HepG2 (cell line): ENCODE data around the gene EMID1. TPM values are rescaled to one million over a fixed set of nuclear protein-coding genes. Genes with fewer than 3 reads are reported as not detected.

Experiments used
- ATM ChIP-seq: fragments of 450-650 bp; IDR thresholded peaks from 2 replicates; pipeline ENCODE4 v1.7.1; 2017; ENCODE audit warnings: mild to moderate bottlenecking, borderline replicate concordance
- BORCS8-MEF2B ChIP-seq: sonication (generic); formaldehyde crosslinking; IDR thresholded peaks from 2 replicates; pipeline ENCODE4 v1.8.0; 2022; ENCODE audit warnings: mild to moderate bottlenecking, missing genetic modification reagents
- DBP ChIP-seq: sonication (generic); formaldehyde crosslinking; IDR thresholded peaks from 2 replicates; pipeline ENCODE4 v1.4.0; 2020; ENCODE audit warnings: missing genetic modification reagents; ENCODE audit errors: not compliant biosample characterization
- E2F2 ChIP-seq: sonication (generic); formaldehyde crosslinking; IDR thresholded peaks from 2 replicates; pipeline ENCODE4 v1.4.0; 2020; ENCODE audit warnings: missing genetic modification reagents, borderline replicate concordance
- FOXK1 ChIP-seq: sonication (generic); formaldehyde crosslinking; IDR thresholded peaks from 2 replicates; pipeline ENCODE4 v1.4.0; 2020; ENCODE audit warnings: low read depth, missing genetic modification reagents, borderline replicate concordance
- GFI1 ChIP-seq: sonication (generic); formaldehyde crosslinking; IDR thresholded peaks from 2 replicates; pipeline ENCODE4 v1.5.0; 2020; ENCODE audit warnings: missing genetic modification reagents, mild to moderate bottlenecking, borderline replicate concordance
- HES4 ChIP-seq: sonication (generic); formaldehyde crosslinking; IDR thresholded peaks from 2 replicates; pipeline ENCODE4 v1.9.0; 2021; ENCODE audit warnings: mild to moderate bottlenecking, missing genetic modification reagents, borderline replicate concordance
- NR1H2 ChIP-seq: sonication (generic); formaldehyde crosslinking; IDR thresholded peaks from 2 replicates; pipeline ENCODE4 v1.8.1; 2022; ENCODE audit warnings: low read depth, missing genetic modification reagents, borderline replicate concordance
- POLR2A ChIP-seq, 2 experiments: IDR thresholded peaks; 2 replicates each; pipeline ENCODE4 v1.6.1; 2011; ENCODE audit warnings: low read depth in 2 of 2, low read length in 2 of 2, mild to moderate bottlenecking in 1 of 2, moderate library complexity in 1 of 2; ENCODE audit not compliant: insufficient read depth in 1 of 2
- SPEN ChIP-seq: sonication (generic); formaldehyde crosslinking; IDR thresholded peaks from 2 replicates; pipeline ENCODE4 v1.5.1; 2020; ENCODE audit warnings: low read depth, mild to moderate bottlenecking, missing genetic modification reagents
- SRY ChIP-seq: sonication (generic); formaldehyde crosslinking; IDR thresholded peaks from 2 replicates; pipeline ENCODE4 v1.8.0; 2022; ENCODE audit warnings: mild to moderate bottlenecking, missing genetic modification reagents
- TGIF2 ChIP-seq: IDR thresholded peaks from 2 replicates; pipeline ENCODE4 v1.6.1; 2016; ENCODE audit warnings: control low read depth, missing compliant biosample characterization
- ZBTB14 ChIP-seq: sonication (generic); formaldehyde crosslinking; IDR thresholded peaks from 2 replicates; pipeline ENCODE4 v1.4.0; 2020; ENCODE audit warnings: missing genetic modification reagents
- ZC3H13 ChIP-seq: sonication (generic); formaldehyde crosslinking; IDR thresholded peaks from 2 replicates; pipeline ENCODE4 v1.8.1; 2023; ENCODE audit warnings: mild to moderate bottlenecking, missing genetic modification reagents, moderate library complexity
- ZFP82 ChIP-seq: sonication (generic); formaldehyde crosslinking; IDR thresholded peaks from 2 replicates; pipeline ENCODE4 v1.5.1; 2020; ENCODE audit warnings: mild to moderate bottlenecking, missing genetic modification reagents, borderline replicate concordance
- ZNF281 ChIP-seq: sonication (generic); formaldehyde crosslinking; IDR thresholded peaks from 2 replicates; pipeline ENCODE4 v1.4.0; 2020; ENCODE audit warnings: missing genetic modification reagents, borderline replicate concordance
- ZNF546 ChIP-seq: sonication (generic); formaldehyde crosslinking; conservative IDR thresholded peaks from 2 replicates; pipeline ENCODE4 v1.8.1; 2023; ENCODE audit warnings: mild to moderate bottlenecking, missing genetic modification reagents
- ZNF687 ChIP-seq: sonication (generic); formaldehyde crosslinking; IDR thresholded peaks from 2 replicates; pipeline ENCODE4 v1.5.1; 2020; ENCODE audit warnings: mild to moderate bottlenecking, missing genetic modification reagents, moderate library complexity
- polyA plus RNA-seq, 8 experiments: library from polyadenylated mRNA; depleted of rRNA in 3 of 8; stranded (reverse) in 7 of 8; unstranded in 1 of 8; fragments of >200 nt; fragmentation: Illumina TruSeq in 4 of 8; extraction: Trizol in 4 of 8; gene quantifications; 2 replicates each; pipeline versions ENCODE4 v1.2.1 to v1.2.3, GENCODE V29; 2011 to 2016; ENCODE audit warnings: low read depth in 4 of 8, missing spikeins in 1 of 8, mixed read lengths in 1 of 8; ENCODE audit not compliant: insufficient read depth in 1 of 8
- total RNA-seq, 5 experiments: library from RNA; depleted of rRNA; stranded (reverse); fragments of >200 nt; fragmentation: Illumina TruSeq; extraction: Trizol; gene quantifications; 2 replicates each; pipeline ENCODE4 v1.2.3, GENCODE V29; 2016; ENCODE audit warnings: low read depth in 1 of 5

Gene EMID1
- total and polyA plus RNA-seq, 2 of the 13 experiments (the other 11 are each of a cell fraction or from before 2014, with no cell fraction given), result 0.45 to 0.82 TPM

GRCh38 chr22:29268511-29269229 lies 63.0 kb downstream of the EMID1 start (continued):
- TF ChIP-seq E2F2 (CRISPR knock-in tag) (no peak), DBP (CRISPR knock-in tag) (peak; percentile 5), ZNF546 (peak; percentile 76; the same call in 1 of the 2 replicates), ZFP82 (CRISPR knock-in tag) (peak; percentile 9; the same call in 1 of the 2 replicates), TGIF2 (CRISPR knock-in tag) (peak; percentile 62; the same call in 1 of the 2 replicates), FOXK1 (CRISPR knock-in tag) (no peak), ATM (no peak), SPEN (CRISPR knock-in tag) (peak; percentile 60; the same call in 1 of the 2 replicates), NR1H2 (0 out of 2 replicates have a peak, but pooled peaks have one; percentile 51), ZNF281 (CRISPR knock-in tag) (no peak), ZNF687 (CRISPR knock-in tag) (peak; percentile 95), HES4 (CRISPR knock-in tag) (peak; percentile 92), SRY (peak; percentile 85; the same call in 1 of the 2 replicates), ZBTB14 (CRISPR knock-in tag) (peak; percentile 70), ZC3H13 (CRISPR knock-in tag) (peak; percentile 61; the same call in 1 of the 2 replicates), GFI1 (CRISPR knock-in tag) (0 out of 2 replicates have a peak, but pooled peaks have one; percentile 20), POLR2A (IDR thresholded peaks at IDR 0.05; ENCODE audit: insufficient read depth in 1 of 2, low read depth in 2 of 2, low read length in 2 of 2) (no peak; a peak in 1 of 4 replicates), BORCS8-MEF2B (0 out of 2 replicates have a peak, but pooled peaks have one; percentile 37)
